Caco-2 (cell line): ENCODE measurements around the gene DNAAF5. TPM values are rescaled to one million over a fixed set of nuclear protein-coding genes. Genes with fewer than 3 reads are reported as not detected.

Experiments used
- BruUV-seq: library from RNA; stranded (reverse); fragments of 400-500 nt; replicated peaks from 2 replicates; lab custom pipeline; 2021; lab: Mats Ljungman, UMichigan
- CTCF ChIA-PET: fragments of 300-600 bp; sonication (Branson Sonifier 250); formaldehyde crosslinking; loops from one replicate; lab custom pipeline; 2022; ENCODE audit warnings: antibody characterized with exemption; lab: Charles Lee
- POLR2A ChIA-PET: fragments of 300-600 bp; sonication (Branson Sonifier 250); formaldehyde crosslinking; loops from one replicate; lab custom pipeline; 2022; ENCODE audit warnings: antibody characterized with exemption; lab: Charles Lee
- DNase-seq, 2 experiments: peaks; one replicate each; pipeline versions ENCODE4 v3.0.0 to v3.0.0-alpha.2; 2020 to 2022
- H3K27me3 ChIP-seq: replicated peaks from 2 replicates; pipeline ENCODE4 v1.6.0; 2011; ENCODE audit warnings: low read length; ENCODE audit not compliant: control insufficient read depth, insufficient read depth
- H3K36me3 ChIP-seq: 2 replicates; pipeline ENCODE4 v1.5.1; 2011; ENCODE audit warnings: low read length; ENCODE audit not compliant: control insufficient read depth, insufficient read depth
- H3K4me1 ChIP-seq: fragments of 250-450 bp; sonication (Bioruptor Pico); 2 replicates; pipeline ENCODE4 v1.5.1; 2020; ENCODE audit warnings: mild to moderate bottlenecking
- H3K4me3 ChIP-seq: 2 replicates; pipeline ENCODE4 v1.5.1; 2011; ENCODE audit warnings: low read depth, mild to moderate bottlenecking, control low read depth, low read length
- H3K9me3 ChIP-seq: fragments of 250-450 bp; sonication (Bioruptor Pico); 2 replicates; pipeline ENCODE4 v1.5.1; 2020; ENCODE audit warnings: mild to moderate bottlenecking, moderate library complexity
- H3K27ac Mint-ChIP-seq: one replicate; pipeline ENCODE4 v1.8.0; 2022; ENCODE audit warnings: mixed read lengths; ENCODE audit not compliant: unreplicated experiment
- H3K27me3 Mint-ChIP-seq: one replicate; pipeline ENCODE4 v1.8.0; 2022; ENCODE audit warnings: mixed read lengths; ENCODE audit not compliant: insufficient read depth, unreplicated experiment
- H3K36me3 Mint-ChIP-seq: one replicate; pipeline ENCODE4 v1.8.0; 2022; ENCODE audit warnings: mild to moderate bottlenecking, mixed read lengths; ENCODE audit not compliant: insufficient read depth, unreplicated experiment
- H3K4me1 Mint-ChIP-seq: one replicate; pipeline ENCODE4 v1.8.0; 2022; ENCODE audit warnings: low read depth, mixed read lengths; ENCODE audit not compliant: unreplicated experiment
- H3K4me3 Mint-ChIP-seq: one replicate; pipeline ENCODE4 v1.8.0; 2022; ENCODE audit warnings: mild to moderate bottlenecking, moderate library complexity, mixed read lengths; ENCODE audit not compliant: unreplicated experiment
- H3K9me3 Mint-ChIP-seq: one replicate; pipeline ENCODE4 v1.8.0; 2022; ENCODE audit warnings: mixed read lengths; ENCODE audit not compliant: unreplicated experiment
- intact Hi-C: fragments of 100-400 bp; cut with micrococcal nuclease; formaldehyde crosslinking; loops from one replicate; pipeline ENCODE4 v1.10.0; 2022; ENCODE audit not compliant: unreplicated experiment
- total RNA-seq: library from RNA; stranded (reverse); gene quantifications from 2 replicates; pipeline ENCODE4 v1.2.3, GENCODE V29; 2022
- TF ChIP-seq, protein P1 (sequence below), 2 experiments: fragments of 200-600 bp in 1 of 2; IDR thresholded peaks; 1 replicate in 1 of 2; 2 replicates in 1 of 2; pipeline versions ENCODE4 v1.5.1 to v1.8.0; 2011 to 2022; ENCODE audit warnings: antibody characterized with exemption in 1 of 2, control low read depth in 1 of 2, inconsistent platforms in 1 of 2, low read depth in 1 of 2, low read length in 1 of 2, mild to moderate bottlenecking in 1 of 2, moderate library complexity in 1 of 2; ENCODE audit not compliant: insufficient read depth in 1 of 2, severe bottlenecking in 1 of 2, unreplicated experiment in 1 of 2

Gene DNAAF5
- total RNA-seq, 1 experiment from 2014 or later, result 51.4 TPM

DNA sequence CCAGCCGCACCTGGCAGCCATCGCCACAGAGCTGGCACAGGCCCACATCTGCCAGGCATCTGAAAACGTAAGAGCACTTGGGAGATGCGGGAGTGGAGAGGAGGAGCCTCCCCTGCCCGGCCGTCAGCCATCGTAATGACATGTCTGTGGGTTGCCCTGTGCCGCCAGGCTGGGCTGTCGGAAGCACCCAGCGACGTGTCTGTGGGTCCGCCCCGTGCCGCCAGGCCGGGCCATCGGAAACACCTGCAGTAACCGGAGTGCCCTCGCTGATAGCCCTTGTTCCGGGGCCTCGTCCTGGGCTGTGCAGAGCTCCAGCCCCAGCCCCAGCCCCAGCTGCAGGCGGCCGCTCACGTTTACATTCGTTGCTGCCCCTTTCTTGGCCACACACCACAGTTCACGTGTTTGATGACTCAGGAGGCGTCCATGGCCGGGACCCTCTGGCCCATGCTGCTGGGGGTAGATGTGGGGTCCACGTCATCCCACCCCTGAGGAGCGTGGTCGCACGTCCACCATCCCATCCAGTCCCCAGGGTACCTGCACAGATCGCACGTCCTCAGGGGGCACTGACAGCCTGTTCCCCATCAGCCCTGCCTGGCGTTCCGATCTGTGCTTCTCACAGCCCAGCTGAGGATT lies 30.5 kb downstream of the DNAAF5 start:
- H3K36me3 Mint-ChIP-seq, result peaks cover 65% of the 10 kb centered on the region
- Histone ChIP-seq H3K36me3 (peaks cover 2% of the 10 kb centered on the region), H3K27me3 (no peaks in the 10 kb centered on the region), H3K9me3 (no peaks in the 10 kb centered on the region), H3K4me1 (no peaks in the 10 kb centered on the region), H3K4me3 (no peak overlapping the region)
- H3K9me3 Mint-ChIP-seq, result no peaks in the 10 kb centered on the region
- no peaks in the 10 kb centered on the region for H3K27me3 Mint-ChIP-seq
- no peak overlapping the region for H3K4me3 Mint-ChIP-seq
- POLR2A ChIA-PET, result no interaction called here
- H3K27ac Mint-ChIP-seq, result no peak overlapping the region
- TF ChIP-seq, protein P1, sequence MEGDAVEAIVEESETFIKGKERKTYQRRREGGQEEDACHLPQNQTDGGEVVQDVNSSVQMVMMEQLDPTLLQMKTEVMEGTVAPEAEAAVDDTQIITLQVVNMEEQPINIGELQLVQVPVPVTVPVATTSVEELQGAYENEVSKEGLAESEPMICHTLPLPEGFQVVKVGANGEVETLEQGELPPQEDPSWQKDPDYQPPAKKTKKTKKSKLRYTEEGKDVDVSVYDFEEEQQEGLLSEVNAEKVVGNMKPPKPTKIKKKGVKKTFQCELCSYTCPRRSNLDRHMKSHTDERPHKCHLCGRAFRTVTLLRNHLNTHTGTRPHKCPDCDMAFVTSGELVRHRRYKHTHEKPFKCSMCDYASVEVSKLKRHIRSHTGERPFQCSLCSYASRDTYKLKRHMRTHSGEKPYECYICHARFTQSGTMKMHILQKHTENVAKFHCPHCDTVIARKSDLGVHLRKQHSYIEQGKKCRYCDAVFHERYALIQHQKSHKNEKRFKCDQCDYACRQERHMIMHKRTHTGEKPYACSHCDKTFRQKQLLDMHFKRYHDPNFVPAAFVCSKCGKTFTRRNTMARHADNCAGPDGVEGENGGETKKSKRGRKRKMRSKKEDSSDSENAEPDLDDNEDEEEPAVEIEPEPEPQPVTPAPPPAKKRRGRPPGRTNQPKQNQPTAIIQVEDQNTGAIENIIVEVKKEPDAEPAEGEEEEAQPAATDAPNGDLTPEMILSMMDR (IDR thresholded peaks at IDR 0.05; ENCODE audit: insufficient read depth in 1 of 2, low read depth in 1 of 2, low read length in 1 of 2, severe bottlenecking in 1 of 2, unreplicated experiment in 1 of 2), result no peak
- BruUV-seq, result no TSS peak
- intact Hi-C loops, result no loop called here
- DNase-seq, result no peak
- CTCF ChIA-PET, result no interaction called here
- H3K4me1 Mint-ChIP-seq, result no peaks in the 10 kb centered on the region

DNA sequence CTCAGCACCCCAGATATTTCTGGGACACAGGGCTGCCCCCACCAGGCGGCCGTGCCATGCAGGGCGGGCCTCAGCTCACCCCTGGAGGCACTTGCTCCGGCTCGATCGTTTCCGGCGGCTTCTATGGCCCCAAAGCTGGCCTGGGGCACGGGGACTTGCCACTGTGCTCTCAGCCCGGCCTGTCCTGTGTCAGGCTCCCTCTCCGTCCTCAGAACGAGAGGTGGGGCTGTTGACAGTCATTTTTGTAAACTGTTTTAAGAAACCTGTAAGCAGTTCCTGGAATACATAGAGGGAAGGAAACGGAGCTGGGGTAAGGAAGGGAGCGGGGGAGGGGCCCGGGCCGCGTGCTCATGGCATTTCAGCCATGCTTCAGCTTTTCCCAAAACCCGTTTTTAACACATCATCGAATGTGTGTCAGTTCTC lies 31.3 kb downstream of the DNAAF5 start:
- no peak overlapping the region for H3K4me3 Mint-ChIP-seq
- H3K27me3 ChIP-seq, result no peaks in the 10 kb centered on the region
- TF ChIP-seq, protein P1 (IDR thresholded peaks at IDR 0.05; ENCODE audit: insufficient read depth in 1 of 2, low read depth in 1 of 2, low read length in 1 of 2, severe bottlenecking in 1 of 2, unreplicated experiment in 1 of 2), result no peak
- H3K4me1 ChIP-seq, result no peaks in the 10 kb centered on the region
- no peak overlapping the region for H3K27ac Mint-ChIP-seq
- H3K4me1 Mint-ChIP-seq, result no peaks in the 10 kb centered on the region
- CTCF ChIA-PET, result no interaction called here
- peaks cover 2% of the 10 kb centered on the region for H3K36me3 ChIP-seq
- DNase-seq, result no peak
- H3K27me3 Mint-ChIP-seq, result no peaks in the 10 kb centered on the region
- no peaks in the 10 kb centered on the region for H3K9me3 Mint-ChIP-seq
- H3K9me3 ChIP-seq, result no peaks in the 10 kb centered on the region
- BruUV-seq, result no TSS peak
- POLR2A ChIA-PET, result no interaction called here
- no peak overlapping the region for H3K4me3 ChIP-seq
- intact Hi-C loops, result no loop called here
- peaks cover 60% of the 10 kb centered on the region for H3K36me3 Mint-ChIP-seq

DNA sequence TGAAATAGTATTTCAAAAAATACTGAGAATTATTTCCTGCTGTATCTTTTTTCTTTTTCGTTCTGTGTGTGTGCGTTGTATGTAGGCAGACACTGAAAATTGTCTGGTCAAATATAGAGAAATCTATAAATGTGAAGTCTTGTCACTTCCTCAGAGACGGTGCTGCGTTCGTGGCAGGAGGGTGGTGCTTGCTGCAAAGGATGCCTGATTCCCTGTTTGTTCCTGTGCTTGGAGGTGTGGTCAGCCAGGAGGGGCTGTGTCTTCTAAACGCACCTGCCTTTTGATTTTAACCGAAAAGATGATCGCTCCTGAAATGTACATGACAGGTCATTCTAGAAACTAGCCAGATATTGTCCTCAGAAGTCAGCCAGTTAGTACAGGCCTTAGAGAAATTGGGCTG lies 33.1 kb downstream of the DNAAF5 start:
- Histone ChIP-seq H3K36me3 (peaks cover under 1% of the 10 kb centered on the region), H3K4me1 (no peaks in the 10 kb centered on the region), H3K9me3 (no peaks in the 10 kb centered on the region), H3K27me3 (no peaks in the 10 kb centered on the region), H3K4me3 (no peak overlapping the region)
- Mint-ChIP-seq H3K9me3 (no peaks in the 10 kb centered on the region), H3K4me1 (no peaks in the 10 kb centered on the region), H3K27ac (no peak overlapping the region), H3K36me3 (peaks cover 60% of the 10 kb centered on the region), H3K4me3 (no peak overlapping the region), H3K27me3 (no peaks in the 10 kb centered on the region)
- ChIA-PET CTCF (no interaction called here), POLR2A (no interaction called here)
- no peak for DNase-seq
- BruUV-seq, result no TSS peak
- intact Hi-C loops, result no loop called here
- TF ChIP-seq, protein P1 (IDR thresholded peaks at IDR 0.05; ENCODE audit: insufficient read depth in 1 of 2, low read depth in 1 of 2, low read length in 1 of 2, severe bottlenecking in 1 of 2, unreplicated experiment in 1 of 2), result no peak
